ENCODE results near the gene TFB1M.
"Not testable (repeated sequence)": the region's sequence is repeated elsewhere in the genome, so short reads cannot be mapped to it uniquely, and the experiment has no call there.

The TFB1M gene

DNA sequence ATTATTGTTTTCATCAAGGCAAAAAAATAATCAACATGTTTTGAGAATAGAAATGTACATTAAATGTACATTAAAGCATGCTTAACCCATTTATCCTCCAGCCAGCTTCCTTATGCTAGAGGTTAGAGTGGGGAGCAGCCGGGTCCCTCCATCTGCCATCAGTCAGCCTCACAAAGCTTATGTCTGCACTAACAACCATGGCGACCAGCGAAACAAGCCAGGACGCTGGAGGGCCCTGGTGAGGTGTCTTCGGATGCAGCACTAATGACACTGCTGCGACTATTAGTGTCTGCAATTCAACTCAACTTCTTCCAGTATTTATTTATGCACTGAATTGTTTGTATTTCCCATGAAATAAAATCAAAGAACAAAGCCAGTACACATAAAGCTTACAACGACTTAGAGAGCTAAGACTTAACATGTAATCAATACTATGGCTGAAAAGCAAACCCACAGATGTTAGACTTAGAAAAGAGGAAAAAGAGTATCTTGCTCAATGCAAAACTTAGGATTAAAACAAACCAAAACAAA, 43.7 kb downstream of the TFB1M start:
- peak; percentile 14 for DNase-seq
- H3K27ac Mint-ChIP-seq, result no peak overlapping the region
- H3K27me3 Mint-ChIP-seq (ENCODE audit: low read depth, poor library complexity), result no peaks in the 10 kb centered on the region
- peaks cover 4% of the 10 kb centered on the region for H3K9me3 Mint-ChIP-seq
- H3K36me3 Mint-ChIP-seq (ENCODE audit: low read depth), result peaks cover 47% of the 10 kb centered on the region
- no peak overlapping the region for H3K4me3 Mint-ChIP-seq
- TF ChIP-seq, protein P1, sequence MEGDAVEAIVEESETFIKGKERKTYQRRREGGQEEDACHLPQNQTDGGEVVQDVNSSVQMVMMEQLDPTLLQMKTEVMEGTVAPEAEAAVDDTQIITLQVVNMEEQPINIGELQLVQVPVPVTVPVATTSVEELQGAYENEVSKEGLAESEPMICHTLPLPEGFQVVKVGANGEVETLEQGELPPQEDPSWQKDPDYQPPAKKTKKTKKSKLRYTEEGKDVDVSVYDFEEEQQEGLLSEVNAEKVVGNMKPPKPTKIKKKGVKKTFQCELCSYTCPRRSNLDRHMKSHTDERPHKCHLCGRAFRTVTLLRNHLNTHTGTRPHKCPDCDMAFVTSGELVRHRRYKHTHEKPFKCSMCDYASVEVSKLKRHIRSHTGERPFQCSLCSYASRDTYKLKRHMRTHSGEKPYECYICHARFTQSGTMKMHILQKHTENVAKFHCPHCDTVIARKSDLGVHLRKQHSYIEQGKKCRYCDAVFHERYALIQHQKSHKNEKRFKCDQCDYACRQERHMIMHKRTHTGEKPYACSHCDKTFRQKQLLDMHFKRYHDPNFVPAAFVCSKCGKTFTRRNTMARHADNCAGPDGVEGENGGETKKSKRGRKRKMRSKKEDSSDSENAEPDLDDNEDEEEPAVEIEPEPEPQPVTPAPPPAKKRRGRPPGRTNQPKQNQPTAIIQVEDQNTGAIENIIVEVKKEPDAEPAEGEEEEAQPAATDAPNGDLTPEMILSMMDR (IDR thresholded peaks at IDR 0.05), result no peak
- peaks cover 34% of the 10 kb centered on the region for H3K4me1 Mint-ChIP-seq

DNA sequence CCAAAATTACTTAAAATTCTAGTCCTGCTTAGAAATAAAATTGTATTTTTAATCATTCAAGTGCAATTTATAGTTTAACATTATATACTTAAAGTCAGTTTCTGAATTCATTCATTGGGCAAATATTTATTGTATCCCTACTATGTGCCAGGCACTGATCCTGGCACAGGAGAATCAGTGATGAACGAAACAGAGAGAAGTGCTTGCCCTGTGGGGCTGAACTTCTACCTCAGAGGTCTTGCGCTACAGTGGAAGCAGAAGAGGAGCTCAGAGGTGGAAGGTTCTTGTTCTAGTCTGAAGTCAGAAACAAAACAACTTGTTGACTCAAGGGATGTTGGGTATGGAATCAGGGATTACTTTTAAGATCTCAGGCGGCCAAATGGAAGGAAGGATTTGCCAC, 44.5 kb downstream of the TFB1M start:
- peaks cover 34% of the 10 kb centered on the region for H3K4me1 Mint-ChIP-seq
- no peaks in the 10 kb centered on the region for H3K27me3 Mint-ChIP-seq (ENCODE audit: low read depth, poor library complexity)
- H3K9me3 Mint-ChIP-seq, result peaks cover 4% of the 10 kb centered on the region
- peaks cover 48% of the 10 kb centered on the region for H3K36me3 Mint-ChIP-seq (ENCODE audit: low read depth)
- TF ChIP-seq, protein P1 (IDR thresholded peaks at IDR 0.05), result no peak
- H3K27ac Mint-ChIP-seq, result no peak overlapping the region
- no peak for DNase-seq
- H3K4me3 Mint-ChIP-seq, result no peak overlapping the region

DNA sequence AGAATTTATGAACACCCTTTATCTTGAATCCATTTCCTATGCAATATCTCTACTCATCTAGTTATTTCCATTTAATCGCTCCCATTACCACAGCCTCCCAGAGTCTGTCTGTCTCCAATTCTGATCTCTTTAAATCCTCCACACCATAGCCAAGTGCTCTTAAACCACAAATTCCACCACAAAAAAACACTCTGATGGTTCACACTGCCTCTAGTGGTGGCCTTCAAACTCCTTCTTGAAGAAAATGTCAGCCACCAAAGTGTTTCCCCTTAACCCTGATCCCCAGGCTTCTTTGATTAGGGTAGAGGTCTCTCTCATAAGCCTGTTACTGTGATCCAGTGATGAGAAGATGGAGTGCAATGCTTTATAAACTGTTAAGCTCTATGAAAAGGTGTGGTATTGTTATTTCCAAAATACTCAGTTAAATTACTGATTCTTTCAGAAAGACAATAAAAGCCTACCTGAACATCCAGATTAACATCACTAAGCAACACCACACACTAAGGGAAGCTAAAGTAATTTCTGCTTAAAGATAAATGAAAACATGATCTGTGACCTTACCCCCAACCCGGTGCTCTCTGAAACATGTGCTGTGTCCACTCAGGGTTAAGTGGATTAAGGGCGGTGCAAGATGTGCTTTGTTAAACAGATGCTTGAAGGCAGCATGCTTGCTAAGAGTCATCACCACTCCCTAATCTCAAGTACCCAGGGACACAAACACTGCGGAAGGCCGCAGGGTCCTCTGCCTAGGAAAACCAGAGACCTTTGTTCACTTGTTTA, 46.0 kb downstream of the TFB1M start:
- Mint-ChIP-seq H3K4me1 (peaks cover 27% of the 10 kb centered on the region), H3K36me3 (ENCODE audit: low read depth) (peaks cover 53% of the 10 kb centered on the region)
- TF ChIP-seq, protein P1 (IDR thresholded peaks at IDR 0.05), result peak; percentile 20
- H3K27me3 Mint-ChIP-seq (ENCODE audit: low read depth, poor library complexity); DNase-seq; H3K4me3 Mint-ChIP-seq; H3K27ac Mint-ChIP-seq; H3K9me3 Mint-ChIP-seq: not testable (repeated sequence)

DNA sequence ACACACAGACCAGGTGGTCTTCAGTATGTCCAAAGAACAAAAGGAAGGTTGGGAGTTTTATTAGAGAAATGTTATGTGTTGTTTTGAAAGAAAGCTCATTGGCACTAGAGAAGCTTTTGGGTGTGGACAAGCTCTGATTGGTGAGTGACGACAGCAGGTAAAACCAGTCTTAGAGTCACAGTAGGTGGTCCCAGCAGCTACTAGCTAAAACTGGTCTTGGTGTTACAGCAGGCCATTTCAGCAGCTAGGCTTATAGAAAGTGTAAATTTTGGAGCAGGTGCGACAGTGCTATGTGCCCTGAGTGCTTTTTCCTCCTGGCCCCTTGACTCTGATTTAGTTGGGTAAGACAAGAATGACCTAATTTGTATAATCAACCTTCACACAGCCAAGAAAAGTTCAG, 46.9 kb downstream of the TFB1M start:
- Mint-ChIP-seq H3K27me3 (ENCODE audit: low read depth, poor library complexity) (no peaks in the 10 kb centered on the region), H3K27ac (no peak overlapping the region), H3K9me3 (peaks cover 4% of the 10 kb centered on the region), H3K36me3 (ENCODE audit: low read depth) (peaks cover 52% of the 10 kb centered on the region), H3K4me3 (no peak overlapping the region), H3K4me1 (peaks cover 23% of the 10 kb centered on the region)
- no peak for DNase-seq
- TF ChIP-seq, protein P1 (IDR thresholded peaks at IDR 0.05), result no peak

DNA sequence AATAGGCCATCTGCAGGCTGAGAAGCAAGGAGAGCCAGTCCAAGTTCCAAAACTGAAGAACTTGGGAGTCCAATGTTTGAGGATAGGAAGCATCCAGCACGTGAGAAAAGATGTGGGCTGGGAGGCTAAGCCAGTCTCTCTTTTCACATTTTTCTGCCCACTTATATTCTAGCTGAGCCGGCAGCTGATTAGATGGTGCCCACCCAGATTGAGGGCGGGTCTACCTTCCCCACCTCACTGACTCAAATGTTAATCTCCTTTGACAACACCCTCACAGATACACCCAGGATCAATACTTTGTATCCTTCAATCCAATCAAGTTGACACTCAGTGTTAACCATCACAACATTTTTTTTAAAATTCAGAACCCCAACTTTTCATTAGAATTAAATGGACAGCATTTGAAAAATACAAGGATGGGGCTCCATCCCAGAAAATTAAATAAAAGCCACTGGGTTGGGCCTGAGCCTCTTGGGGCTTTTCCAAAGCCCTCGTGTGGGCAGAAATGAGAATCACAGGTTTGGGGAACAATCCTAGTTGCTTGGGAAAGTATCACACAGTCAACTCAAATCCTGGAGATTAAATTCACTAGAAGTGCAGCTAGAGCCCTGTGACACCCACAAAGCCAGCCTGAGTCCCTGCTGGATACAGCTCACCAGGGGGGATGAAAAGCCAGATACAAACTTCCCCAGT, 48.3 kb downstream of the TFB1M start:
- no peak overlapping the region for H3K4me3 Mint-ChIP-seq
- peaks cover 52% of the 10 kb centered on the region for H3K36me3 Mint-ChIP-seq (ENCODE audit: low read depth)
- peaks cover 28% of the 10 kb centered on the region for H3K4me1 Mint-ChIP-seq
- DNase-seq, result no peak
- peaks cover 4% of the 10 kb centered on the region for H3K9me3 Mint-ChIP-seq
- TF ChIP-seq, protein P1 (IDR thresholded peaks at IDR 0.05), result no peak
- no peaks in the 10 kb centered on the region for H3K27me3 Mint-ChIP-seq (ENCODE audit: low read depth, poor library complexity)
- H3K27ac Mint-ChIP-seq, result no peak overlapping the region
